ENCODE measurements around the gene TMEM141.

GRCh38 chr9:136821826-136822544, 30.8 kb downstream of the TMEM141 start:
- TF ChIP-seq POLR2A (IDR thresholded peaks at IDR 0.05) (no peak), EP300 (IDR thresholded peaks at IDR 0.05; ENCODE audit: low read depth) (no peak), CTCF (IDR thresholded peaks at IDR 0.05) (no peak), POLR2AphosphoS5 (IDR thresholded peaks at IDR 0.05) (no peak)
